IMR-90 (cell line): ENCODE results near the gene THEM4. TPM values are rescaled to one million over a fixed set of nuclear protein-coding genes. Genes with fewer than 3 reads are reported as not detected.

Experiments
- ATAC-seq: fragments of 200-7000 bp; cut with Tn5 transposase; 2 replicates; pipeline ENCODE4 v1.9.1; 2020; ENCODE audit warnings: low read depth, mild to moderate bottlenecking, moderate library complexity
- BruUV-seq: library from RNA; stranded (reverse); fragments of 400-500 nt; replicated peaks from 2 replicates; lab custom pipeline; 2021; lab: Mats Ljungman, UMichigan
- CTCF ChIA-PET: fragments of 300-600 bp; formaldehyde crosslinking; extraction: SDS; loops from one replicate; lab custom pipeline; 2021; ENCODE audit warnings: antibody characterized with exemption; lab: Yijun Ruan, JAX
- POLR2A ChIA-PET: fragments of 300-600 bp; sonication (Branson Sonifier 250); formaldehyde crosslinking; loops from one replicate; lab custom pipeline; 2022; ENCODE audit warnings: antibody characterized with exemption; ENCODE audit not compliant: unreplicated experiment; lab: Charles Lee
- DNase-seq: peaks from one replicate; pipeline ENCODE4 v3.0.0; 2013
- H2AFZ ChIP-seq: replicated peaks from 2 replicates; pipeline ENCODE3; 2013; ENCODE audit warnings: low read length, mild to moderate bottlenecking; ENCODE audit not compliant: poor library complexity
- H2AK5ac ChIP-seq: 2 replicates; pipeline ENCODE4 v1.6.1; 2013; ENCODE audit warnings: low read depth, low read length, inconsistent platforms
- H2AK9ac ChIP-seq: replicated peaks from 2 replicates; pipeline ENCODE3; 2013; ENCODE audit warnings: mild to moderate bottlenecking, low read depth, low read length, moderate library complexity; ENCODE audit not compliant: poor library complexity
- H2BK120ac ChIP-seq: 2 replicates; pipeline ENCODE4 v1.6.1; 2013; ENCODE audit warnings: low read depth, low read length, inconsistent platforms
- H2BK15ac ChIP-seq: 3 replicates; pipeline ENCODE4 v1.6.1; 2013; ENCODE audit warnings: low read depth, low read length, inconsistent platforms
- H2BK20ac ChIP-seq: 2 replicates; pipeline ENCODE4 v1.6.1; 2013; ENCODE audit warnings: low read depth, mild to moderate bottlenecking, inconsistent platforms, low read length, moderate library complexity
- H2BK5ac ChIP-seq: 2 replicates; pipeline ENCODE4 v1.6.1; 2013; ENCODE audit warnings: mild to moderate bottlenecking, low read depth, low read length, inconsistent platforms; ENCODE audit not compliant: poor library complexity, severe bottlenecking
- H3K14ac ChIP-seq: replicated peaks from 2 replicates; pipeline ENCODE4 v1.6.1; 2013; ENCODE audit warnings: low read depth, low read length, inconsistent platforms
- H3K18ac ChIP-seq: 2 replicates; pipeline ENCODE4 v1.6.1; 2013; ENCODE audit warnings: low read depth, low read length, control low read depth
- H3K23ac ChIP-seq: 2 replicates; pipeline ENCODE4 v1.6.1; 2013; ENCODE audit warnings: low read depth, low read length, inconsistent platforms
- H3K27ac ChIP-seq: 2 replicates; pipeline ENCODE4 v1.5.1; 2013; ENCODE audit warnings: mild to moderate bottlenecking, control low read depth, low read length; ENCODE audit not compliant: insufficient read depth
- H3K27me3 ChIP-seq: 2 replicates; pipeline ENCODE4 v1.6.1; 2013; ENCODE audit warnings: low read length; ENCODE audit not compliant: control insufficient read depth, insufficient read depth
- H3K36me3 ChIP-seq: 2 replicates; pipeline ENCODE4 v1.6.1; 2013; ENCODE audit warnings: low read length, mixed read lengths; ENCODE audit not compliant: control insufficient read depth, insufficient read depth
- H3K4ac ChIP-seq: 2 replicates; pipeline ENCODE4 v1.6.1; 2013; ENCODE audit warnings: low read depth, low read length, inconsistent platforms
- H3K4me1 ChIP-seq: 2 replicates; pipeline ENCODE4 v1.6.1; 2013; ENCODE audit warnings: low read length, mixed read lengths; ENCODE audit not compliant: control insufficient read depth, insufficient read depth
- H3K4me2 ChIP-seq: 2 replicates; pipeline ENCODE4 v1.6.1; 2013; ENCODE audit warnings: low read depth, mild to moderate bottlenecking, control low read depth, low read length, moderate library complexity
- H3K4me3 ChIP-seq: 2 replicates; pipeline ENCODE4 v1.5.1; 2013; ENCODE audit warnings: low read depth, mild to moderate bottlenecking, control low read depth, low read length, moderate library complexity; ENCODE audit not compliant: insufficient read depth
- H3K56ac ChIP-seq: 2 replicates; pipeline ENCODE4 v1.6.1; 2013; ENCODE audit warnings: low read length, inconsistent platforms; ENCODE audit not compliant: insufficient read depth; ENCODE audit errors: extremely low read depth
- H3K79me1 ChIP-seq, 2 experiments: 2 replicates each; pipeline ENCODE4 v1.6.1; 2013; ENCODE audit warnings: low read length in 2 of 2, inconsistent platforms in 1 of 2, low read depth in 1 of 2
- H3K9ac ChIP-seq: 2 replicates; pipeline ENCODE4 v1.6.1; 2013; ENCODE audit warnings: low read depth, low read length, control low read depth
- H3K9me1 ChIP-seq: 2 replicates; pipeline ENCODE4 v1.6.1; 2013; ENCODE audit warnings: low read length, inconsistent platforms; ENCODE audit not compliant: insufficient read depth
- H3K9me3 ChIP-seq: 2 replicates; pipeline ENCODE4 v1.6.1; 2013; ENCODE audit warnings: low read length; ENCODE audit not compliant: control insufficient read depth, insufficient read depth
- H4K20me1 ChIP-seq: 2 replicates; pipeline ENCODE4 v1.6.1; 2013; ENCODE audit warnings: low read length, inconsistent platforms; ENCODE audit not compliant: insufficient read depth
- H4K5ac ChIP-seq: 2 replicates; pipeline ENCODE4 v1.6.1; 2013; ENCODE audit warnings: mild to moderate bottlenecking, low read depth, low read length, control low read depth
- H4K8ac ChIP-seq, 2 experiments: 2 replicates each; pipeline ENCODE4 v1.6.1; 2013; ENCODE audit warnings: low read depth in 2 of 2, low read length in 2 of 2, control low read depth in 1 of 2, inconsistent platforms in 1 of 2
- H4K91ac ChIP-seq: 2 replicates; pipeline ENCODE4 v1.6.1; 2013; ENCODE audit warnings: low read depth, low read length, inconsistent platforms; ENCODE audit not compliant: insufficient read depth
- BHLHE40 ChIP-seq: fragments of 150-350 bp; IDR thresholded peaks from 2 replicates; pipeline ENCODE4 v1.6.1; 2016; ENCODE audit warnings: mild to moderate bottlenecking, low read depth, low read length
- CHD1 ChIP-seq: IDR thresholded peaks from 2 replicates; pipeline ENCODE4 v1.6.1; 2012; ENCODE audit warnings: low read depth, low read length, improper control_type of control experiment
- MAFK ChIP-seq: IDR thresholded peaks from 2 replicates; pipeline ENCODE4 v1.6.1; 2012; ENCODE audit warnings: low read depth, low read length, improper control_type of control experiment
- MXI1 ChIP-seq: IDR thresholded peaks from 2 replicates; pipeline ENCODE4 v1.6.1; 2012; ENCODE audit warnings: low read depth, mild to moderate bottlenecking, low read length, moderate library complexity, borderline replicate concordance
- POLR2A ChIP-seq: IDR thresholded peaks from 2 replicates; pipeline ENCODE4 v1.6.1; 2012; ENCODE audit warnings: mild to moderate bottlenecking, low read depth, low read length
- RFX5 ChIP-seq: IDR thresholded peaks from 2 replicates; pipeline ENCODE4 v1.8.0; 2012; ENCODE audit warnings: low read depth, mild to moderate bottlenecking, low read length, moderate library complexity
- WGBS, 2 experiments: methylation state at CpG; one replicate each; pipeline versions ENCODE4 v1.1.5 to v1.1.7; 2013; ENCODE audit warnings: missing lambda C conversion rate in 2 of 2; ENCODE audit not compliant: insufficient read length in 1 of 2; ENCODE audit errors: extremely low coverage in 2 of 2; 5-methylcytosine and 5-hydroxymethylcytosine counted together
- dilution Hi-C: fragments of 300-500 bp; cut with HindIII; formaldehyde crosslinking; loops from one replicate; pipeline ENCODE4 v1.14.3; 2018; ENCODE audit warnings: low sequenced_read_pairs; ENCODE audit not compliant: unreplicated experiment
- in situ Hi-C: fragments of 300-500 bp; cut with MboI; formaldehyde crosslinking; loops from 3 replicates; pipeline ENCODE4 v1.14.3; 2019; ENCODE audit warnings: low sequenced_read_pairs, inconsistent platforms, mixed read lengths
- intact Hi-C: fragments of 100-400 bp; cut with micrococcal nuclease; formaldehyde crosslinking; loops from 2 replicates; pipeline ENCODE4 v1.10.0; 2022
- polyA plus RNA-seq, 3 experiments: library from polyadenylated mRNA; depleted of rRNA; stranded (reverse); fragments of >200 nt; gene quantifications; 2 replicates each; pipeline ENCODE4 v1.2.3, GENCODE V29; 2012; ENCODE audit warnings: low replicate concordance in 1 of 3
- total RNA-seq: library from RNA; depleted of rRNA; stranded (reverse); fragments of >200 nt; gene quantifications from 2 replicates; pipeline ENCODE4 v1.2.3, GENCODE V29; 2012
- TF ChIP-seq, protein P1 (sequence below): fragments of 150-350 bp; IDR thresholded peaks from 2 replicates; pipeline ENCODE4 v1.6.1; 2017; ENCODE audit warnings: mild to moderate bottlenecking, antibody characterized with exemption, low read length, low read depth

The THEM4 gene
- total and polyA plus RNA-seq, 2 of the 4 experiments (the other 2 are of a cell fraction), result 7.3 to 15.7 TPM

DNA sequence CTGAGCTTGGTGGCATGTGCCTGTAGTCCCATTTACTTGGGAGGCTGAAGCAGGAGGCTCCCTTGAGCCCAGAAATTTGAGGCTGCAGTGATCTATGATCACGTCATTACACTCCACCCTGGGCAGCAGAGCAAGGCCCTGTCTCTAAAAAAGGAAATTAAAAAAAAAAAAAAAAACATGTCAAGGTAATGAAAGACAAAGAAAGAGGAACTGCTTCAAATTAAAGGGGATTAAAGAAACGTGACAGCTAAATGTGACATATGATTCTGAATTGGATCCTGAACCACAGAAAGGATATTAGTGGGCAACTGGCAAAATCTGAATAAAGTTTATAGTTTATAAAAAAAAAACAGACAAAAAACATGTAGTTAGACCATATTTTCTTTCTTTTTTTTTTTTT, 65.9 kb downstream of the THEM4 start:
- no peak overlapping the region for H3K4me3 ChIP-seq
- no peak overlapping the region for H2BK120ac ChIP-seq
- DNase-seq (no peak), ATAC-seq (no peak)
- TF ChIP-seq CHD1, result no peak
- no peak for TF ChIP-seq MXI1
- no peak for TF ChIP-seq POLR2A
- TF ChIP-seq RFX5, result no peak
- no peak for TF ChIP-seq BHLHE40
- no peak for TF ChIP-seq MAFK
- TF ChIP-seq, protein P1, sequence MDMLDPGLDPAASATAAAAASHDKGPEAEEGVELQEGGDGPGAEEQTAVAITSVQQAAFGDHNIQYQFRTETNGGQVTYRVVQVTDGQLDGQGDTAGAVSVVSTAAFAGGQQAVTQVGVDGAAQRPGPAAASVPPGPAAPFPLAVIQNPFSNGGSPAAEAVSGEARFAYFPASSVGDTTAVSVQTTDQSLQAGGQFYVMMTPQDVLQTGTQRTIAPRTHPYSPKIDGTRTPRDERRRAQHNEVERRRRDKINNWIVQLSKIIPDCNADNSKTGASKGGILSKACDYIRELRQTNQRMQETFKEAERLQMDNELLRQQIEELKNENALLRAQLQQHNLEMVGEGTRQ, result no peak
- POLR2A ChIA-PET, result no interaction called here
- no peak overlapping the region for H2AK9ac ChIP-seq
- intact Hi-C loops (no loop called here), in situ Hi-C loops (no loop called here), dilution Hi-C loops (no loop called here)
- no peaks in the 10 kb centered on the region for H3K36me3 ChIP-seq
- no peak overlapping the region for H3K56ac ChIP-seq
- H3K79me1 ChIP-seq, result no peaks in the 10 kb centered on the region
- H4K91ac ChIP-seq, result no peak overlapping the region
- no peak overlapping the region for H3K27ac ChIP-seq
- H4K5ac ChIP-seq, result no peak overlapping the region
- no peaks in the 10 kb centered on the region for H4K20me1 ChIP-seq
- no peak overlapping the region for H4K8ac ChIP-seq
- no peaks in the 10 kb centered on the region for H3K9me1 ChIP-seq
- H3K9me3 ChIP-seq, result no peaks in the 10 kb centered on the region
- no peak overlapping the region for H3K4ac ChIP-seq
- H3K27me3 ChIP-seq, result peaks cover 32% of the 10 kb centered on the region
- CTCF ChIA-PET, result interaction anchor here (0.5 kb wide), 1 partner anchor 84 kb away, joined by 4 read pairs; no protein-coding TSS in a partner anchor
- H3K23ac ChIP-seq, result no peak overlapping the region
- H3K4me1 ChIP-seq, result peaks cover 1% of the 10 kb centered on the region; the same call in 1 of the 2 replicates
- H3K4me2 ChIP-seq, result no peak overlapping the region
- no peak overlapping the region for H2BK5ac ChIP-seq
- H2AK5ac ChIP-seq, result no peak overlapping the region
- no peak overlapping the region for H2AFZ ChIP-seq
- WGBS, 2 experiments, result no CpG with 5 or more reads among the region's 2 CpGs
- no peak overlapping the region for H3K9ac ChIP-seq
- H2BK15ac ChIP-seq, result no peak overlapping the region
- H3K14ac ChIP-seq, result no peak overlapping the region
- BruUV-seq, result no TSS peak
- H3K18ac ChIP-seq, result no peak overlapping the region
- no peak overlapping the region for H2BK20ac ChIP-seq
